ENCODE data around the gene ATG2A.

The ATG2A gene

DNA sequence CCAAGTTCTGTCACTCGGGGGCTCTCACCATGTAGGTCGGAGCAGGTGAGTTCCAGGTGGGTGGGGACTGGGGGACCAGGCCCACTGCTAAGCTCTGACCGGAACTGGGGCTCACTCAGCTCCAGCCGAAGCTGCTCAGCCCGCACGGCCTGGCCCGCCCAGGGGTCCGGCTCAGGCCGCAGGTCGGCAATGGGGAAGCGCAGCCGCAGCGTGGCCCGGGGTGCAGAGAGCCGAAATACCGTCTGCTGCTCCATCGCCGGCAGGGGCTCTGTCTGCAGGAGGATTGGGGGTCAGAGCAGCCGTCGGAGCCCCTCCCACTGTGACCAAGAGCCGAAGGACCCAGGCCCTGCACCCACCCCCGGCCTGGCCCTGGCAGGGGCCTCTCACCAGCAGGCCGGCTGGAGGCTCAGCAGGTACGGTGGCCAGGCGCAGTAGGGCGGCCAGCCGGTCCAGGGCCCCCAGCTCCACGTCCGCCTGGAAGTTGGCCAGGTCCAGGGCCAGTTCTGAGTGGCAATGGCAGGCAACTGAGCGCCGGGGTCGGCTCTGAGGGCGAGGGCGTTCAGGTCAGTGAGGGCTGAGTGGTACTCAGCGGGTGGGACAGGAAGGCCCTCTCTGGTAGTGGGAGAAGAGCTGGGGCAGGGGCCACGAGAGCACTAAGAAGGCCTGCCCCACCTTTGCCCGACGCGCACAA is 7.2 kb downstream of the ATG2A start:
- TF ChIP-seq, protein P1, sequence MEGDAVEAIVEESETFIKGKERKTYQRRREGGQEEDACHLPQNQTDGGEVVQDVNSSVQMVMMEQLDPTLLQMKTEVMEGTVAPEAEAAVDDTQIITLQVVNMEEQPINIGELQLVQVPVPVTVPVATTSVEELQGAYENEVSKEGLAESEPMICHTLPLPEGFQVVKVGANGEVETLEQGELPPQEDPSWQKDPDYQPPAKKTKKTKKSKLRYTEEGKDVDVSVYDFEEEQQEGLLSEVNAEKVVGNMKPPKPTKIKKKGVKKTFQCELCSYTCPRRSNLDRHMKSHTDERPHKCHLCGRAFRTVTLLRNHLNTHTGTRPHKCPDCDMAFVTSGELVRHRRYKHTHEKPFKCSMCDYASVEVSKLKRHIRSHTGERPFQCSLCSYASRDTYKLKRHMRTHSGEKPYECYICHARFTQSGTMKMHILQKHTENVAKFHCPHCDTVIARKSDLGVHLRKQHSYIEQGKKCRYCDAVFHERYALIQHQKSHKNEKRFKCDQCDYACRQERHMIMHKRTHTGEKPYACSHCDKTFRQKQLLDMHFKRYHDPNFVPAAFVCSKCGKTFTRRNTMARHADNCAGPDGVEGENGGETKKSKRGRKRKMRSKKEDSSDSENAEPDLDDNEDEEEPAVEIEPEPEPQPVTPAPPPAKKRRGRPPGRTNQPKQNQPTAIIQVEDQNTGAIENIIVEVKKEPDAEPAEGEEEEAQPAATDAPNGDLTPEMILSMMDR (IDR thresholded peaks at IDR 0.05; ENCODE audit: low read depth, low read length): no peak
- DNase-seq (ENCODE audit: extremely low read depth, low read depth): no peak

DNA sequence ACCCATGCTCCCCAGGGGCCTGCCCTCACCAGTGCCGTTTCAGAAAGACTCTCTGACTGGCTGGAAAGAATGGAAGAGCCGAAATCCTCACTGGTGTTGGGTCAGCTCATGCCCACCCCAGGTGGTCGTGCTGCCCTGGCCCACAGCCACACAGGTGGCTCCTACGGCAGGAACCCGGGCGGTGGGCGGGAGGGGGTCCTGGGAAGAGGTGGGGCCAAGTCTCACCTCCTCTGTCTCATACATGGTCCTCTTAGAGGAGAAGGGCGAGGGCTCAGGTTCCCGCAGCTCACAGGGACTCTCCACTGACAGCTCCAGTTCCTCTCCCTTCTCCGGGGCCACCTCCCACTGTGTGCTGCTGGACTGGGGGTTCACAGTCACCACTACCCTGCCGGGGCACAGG is 8.2 kb downstream of the ATG2A start:
- no peak for DNase-seq (ENCODE audit: extremely low read depth, low read depth)
- TF ChIP-seq, protein P1 (IDR thresholded peaks at IDR 0.05; ENCODE audit: low read depth, low read length): no peak

DNA sequence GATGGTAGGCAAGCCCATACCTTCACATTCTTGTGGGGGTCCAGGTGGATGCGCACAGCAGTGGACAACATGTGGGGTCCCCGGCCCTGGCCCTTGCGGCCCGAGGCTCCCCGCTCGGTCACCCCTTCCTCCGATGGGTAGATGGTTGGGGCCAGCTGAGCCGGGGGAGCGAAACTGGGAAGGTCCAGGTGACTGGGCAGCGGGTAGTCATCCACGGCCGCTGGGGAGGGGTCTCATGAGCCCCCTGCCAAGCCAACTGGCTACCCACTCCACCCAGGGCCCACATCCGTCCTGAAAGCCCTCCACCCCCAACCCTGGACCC is 10.7 kb downstream of the ATG2A start:
- TF ChIP-seq, protein P1 (IDR thresholded peaks at IDR 0.05; ENCODE audit: low read depth, low read length): no peak
- no peak for DNase-seq (ENCODE audit: extremely low read depth, low read depth)

DNA sequence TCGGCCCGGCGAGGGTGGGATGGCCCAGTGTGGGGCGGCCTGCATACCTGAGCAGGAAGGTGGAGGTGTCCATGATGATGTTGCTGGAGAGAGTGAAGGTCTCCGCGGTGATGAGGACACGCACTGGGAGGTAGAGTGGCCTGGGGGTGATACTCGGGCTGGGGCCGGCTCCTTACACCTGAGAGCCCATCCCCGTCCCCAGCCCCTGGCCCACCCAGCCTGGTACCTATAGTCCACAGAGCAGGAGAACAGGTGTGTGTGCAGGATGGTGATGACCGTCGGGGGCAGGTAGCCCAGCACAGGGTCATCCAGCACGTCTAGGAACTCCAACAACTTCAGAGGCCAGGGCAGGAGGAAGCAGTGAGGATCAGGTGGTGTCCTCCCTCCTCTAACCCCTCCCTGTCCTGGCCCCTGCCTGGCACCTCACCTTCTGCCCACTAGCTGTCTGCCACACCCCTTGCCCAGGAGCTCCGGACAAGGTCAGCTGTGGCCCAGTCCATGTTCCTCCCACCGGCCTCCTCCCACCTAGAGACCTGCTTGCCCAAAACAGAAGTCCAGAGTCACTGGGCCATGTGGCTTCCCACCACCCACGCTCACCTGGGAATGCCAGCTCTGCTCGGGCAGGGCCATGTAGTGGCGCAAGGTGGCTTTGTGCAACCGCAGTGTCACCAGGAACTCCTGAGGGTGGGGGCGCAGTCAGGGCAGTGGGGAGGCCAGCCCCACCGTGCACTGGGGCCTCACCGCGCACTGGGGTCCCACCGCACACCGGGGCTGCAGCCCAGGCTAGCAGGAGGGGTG is 11.3 kb downstream of the ATG2A start:
- TF ChIP-seq, protein P1 (IDR thresholded peaks at IDR 0.05; ENCODE audit: low read depth, low read length): no peak

DNA sequence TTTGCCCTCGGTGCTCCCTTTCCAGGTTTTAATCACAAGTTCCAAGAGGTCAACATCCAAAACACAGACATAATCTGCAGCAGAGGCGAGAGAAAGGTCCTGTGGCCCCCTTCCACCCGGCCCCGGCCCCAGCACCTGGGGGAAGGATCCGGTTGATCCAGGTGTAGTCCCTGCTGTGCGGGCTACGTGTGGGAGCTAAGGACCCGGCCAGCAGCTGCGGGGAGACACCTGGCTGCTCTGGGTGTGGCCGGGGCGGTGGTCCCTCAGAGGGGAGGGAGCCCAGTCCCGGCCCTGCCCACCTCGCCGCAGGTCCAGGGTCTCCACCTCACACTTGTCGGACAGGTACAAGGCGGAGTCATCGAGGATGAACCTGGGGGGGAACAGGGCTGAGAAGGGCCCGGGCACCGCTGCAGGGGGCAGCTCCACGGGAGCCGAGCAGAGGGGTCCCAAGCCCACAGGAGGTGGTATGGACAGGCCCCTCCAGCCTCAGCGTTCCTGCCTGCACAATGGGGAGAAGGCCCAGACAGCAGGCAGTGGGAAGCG is 13.6 kb downstream of the ATG2A start:
- no peak for DNase-seq (ENCODE audit: extremely low read depth, low read depth)
- TF ChIP-seq, protein P1 (IDR thresholded peaks at IDR 0.05; ENCODE audit: low read depth, low read length): no peak

More for the DNA sequence above, 11.3 kb downstream of the ATG2A start:
- no peak for DNase-seq (ENCODE audit: extremely low read depth, low read depth)

DNA sequence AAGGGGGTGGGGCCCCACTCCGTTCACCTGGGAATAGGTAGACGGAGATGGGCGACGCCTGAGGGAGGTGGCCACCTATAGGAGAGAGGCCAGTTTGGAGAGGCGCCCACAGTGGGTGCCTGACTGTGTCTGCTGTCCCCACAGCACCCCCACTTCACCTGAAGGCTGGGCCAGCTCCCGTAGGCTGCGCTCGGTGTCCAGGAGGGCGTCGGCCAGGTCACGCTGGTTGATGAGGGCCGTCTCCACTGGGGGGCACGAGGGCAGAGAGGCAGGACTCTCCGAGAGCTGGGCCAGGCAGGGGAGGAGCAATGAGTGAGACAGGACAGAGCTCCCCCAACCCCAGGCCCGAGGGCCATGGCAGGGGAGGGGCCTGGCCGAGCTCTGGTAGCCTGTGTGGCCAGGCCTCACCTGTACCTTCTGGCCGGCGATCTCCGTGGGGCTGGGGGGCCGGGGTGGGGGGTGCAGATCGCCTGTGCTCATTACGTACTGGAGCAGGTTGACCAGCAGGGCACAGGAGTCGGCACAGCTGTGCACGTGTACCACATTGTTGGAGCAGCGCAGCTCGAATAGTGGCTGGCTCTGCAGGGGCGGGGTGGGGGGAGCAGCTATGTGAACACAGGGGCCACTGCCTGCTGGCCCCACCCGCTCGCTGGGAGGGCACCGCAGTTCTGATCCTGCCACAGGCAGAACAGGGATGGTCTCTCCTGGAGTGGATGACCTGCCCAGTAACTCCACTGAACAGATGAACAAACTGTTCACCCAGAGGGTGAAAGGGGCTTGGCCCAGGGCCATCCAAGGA is 14.7 kb downstream of the ATG2A start:
- no peak for DNase-seq (ENCODE audit: extremely low read depth, low read depth)
- TF ChIP-seq, protein P1 (IDR thresholded peaks at IDR 0.05; ENCODE audit: low read depth, low read length): no peak

All from AG09319 (cell line).